HEK293 (cell line): ENCODE results near the gene PDIA5.

Experiments used
- CTCF ChIA-PET: fragments of 350-600 bp; formaldehyde crosslinking; extraction: SDS; loops from one replicate; lab custom pipeline; 2021; ENCODE audit warnings: antibody characterized with exemption; lab: Yijun Ruan, JAX
- POLR2A ChIA-PET: fragments of 300-600 bp; formaldehyde crosslinking; extraction: SDS; loops from one replicate; lab custom pipeline; 2020; ENCODE audit warnings: antibody characterized with exemption, inconsistent platforms; lab: Yijun Ruan, JAX
- H3K27ac ChIP-seq: fragments of 200-500 bp; sonication (Bioruptor generic); 2 replicates; pipeline ENCODE4 v1.5.1; 2014; ENCODE audit warnings: low read depth, low read length, control low read depth, inconsistent platforms; ENCODE audit errors: extremely low read depth
- H3K36me3 ChIP-seq, 2 experiments: fragments of 200-500 bp in 1 of 2; sonication (Bioruptor generic) in 1 of 2; 1 replicate in 1 of 2; 2 replicates in 1 of 2; pipeline ENCODE4 v1.5.1; 2014 to 2017; ENCODE audit warnings: inconsistent platforms in 2 of 2, low read length in 2 of 2; ENCODE audit not compliant: control insufficient read depth in 2 of 2, insufficient read depth in 1 of 2
- H3K4me1 ChIP-seq: fragments of 200-500 bp; sonication (Bioruptor generic); 2 replicates; pipeline ENCODE4 v1.5.1; 2014; ENCODE audit warnings: mild to moderate bottlenecking, low read length, inconsistent platforms; ENCODE audit not compliant: control insufficient read depth, insufficient read depth
- H3K4me3 ChIP-seq: 2 replicates; pipeline ENCODE4 v1.5.1; 2011; ENCODE audit warnings: low read depth, mild to moderate bottlenecking, control low read depth, low read length, moderate library complexity
- H3K9me3 ChIP-seq: fragments of 200-500 bp; sonication (Bioruptor generic); 2 replicates; pipeline ENCODE4 v1.5.1; 2014; ENCODE audit warnings: low read depth, low read length, inconsistent platforms; ENCODE audit not compliant: control insufficient read depth, insufficient read depth
- KLF7 ChIP-seq: fragments of 450-650 bp; formaldehyde crosslinking; IDR thresholded peaks from 2 replicates; pipeline ENCODE4 v1.5.1; 2016; ENCODE audit warnings: missing biosample characterization, missing genetic modification characterization, borderline replicate concordance
- MZF1 ChIP-seq: fragments of 450-650 bp; formaldehyde crosslinking; IDR thresholded peaks from 2 replicates; pipeline ENCODE4 v1.5.1; 2017; ENCODE audit warnings: missing biosample characterization, missing genetic modification characterization, borderline replicate concordance
- REPIN1 ChIP-seq: fragments of 450-650 bp; formaldehyde crosslinking; IDR thresholded peaks from 2 replicates; pipeline ENCODE4 v1.5.1; 2017; ENCODE audit warnings: missing biosample characterization, missing genetic modification characterization, low read depth
- SP7 ChIP-seq: fragments of 450-650 bp; formaldehyde crosslinking; IDR thresholded peaks from 2 replicates; pipeline ENCODE4 v1.5.1; 2016; ENCODE audit warnings: missing biosample characterization, missing genetic modification characterization
- WT1 ChIP-seq: fragments of 450-650 bp; formaldehyde crosslinking; IDR thresholded peaks from 2 replicates; pipeline ENCODE4 v1.5.1; 2016; ENCODE audit warnings: missing biosample characterization, missing genetic modification characterization
- ZBTB7A ChIP-seq: fragments of 450-650 bp; formaldehyde crosslinking; IDR thresholded peaks from 2 replicates; pipeline ENCODE4 v1.5.1; 2016; ENCODE audit warnings: low read depth, missing biosample characterization, missing genetic modification characterization
- ZBTB8A ChIP-seq: fragments of 450-650 bp; formaldehyde crosslinking; IDR thresholded peaks from 2 replicates; pipeline ENCODE4 v1.5.1; 2016; ENCODE audit warnings: missing biosample characterization, missing genetic modification characterization
- ZFP37 ChIP-seq: fragments of 450-650 bp; formaldehyde crosslinking; IDR thresholded peaks from 2 replicates; pipeline ENCODE4 v1.5.1; 2016; ENCODE audit warnings: missing biosample characterization, missing genetic modification characterization
- ZNF140 ChIP-seq: fragments of 450-650 bp; formaldehyde crosslinking; IDR thresholded peaks from 2 replicates; pipeline ENCODE4 v1.5.1; 2016; ENCODE audit warnings: missing biosample characterization, missing genetic modification characterization
- ZNF19 ChIP-seq: fragments of 450-650 bp; formaldehyde crosslinking; IDR thresholded peaks from 2 replicates; pipeline ENCODE4; 2016; ENCODE audit warnings: missing biosample characterization, missing genetic modification characterization, low read depth
- ZNF211 ChIP-seq: fragments of 450-650 bp; formaldehyde crosslinking; IDR thresholded peaks from 2 replicates; pipeline ENCODE4 v1.5.1; 2016; ENCODE audit warnings: low read depth, missing biosample characterization, missing genetic modification characterization
- ZNF530 ChIP-seq: fragments of 450-650 bp; formaldehyde crosslinking; IDR thresholded peaks from 2 replicates; pipeline ENCODE4 v1.5.1; 2016; ENCODE audit warnings: low read depth, missing biosample characterization, missing genetic modification characterization
- ZNF544 ChIP-seq: fragments of 450-650 bp; formaldehyde crosslinking; IDR thresholded peaks from 2 replicates; pipeline ENCODE4 v1.5.0; 2017; ENCODE audit warnings: missing biosample characterization, missing genetic modification characterization
- ZNF555 ChIP-seq: fragments of 450-650 bp; formaldehyde crosslinking; conservative IDR thresholded peaks from 2 replicates; pipeline ENCODE4 v1.5.1; 2017; ENCODE audit warnings: missing biosample characterization, mild to moderate bottlenecking, missing genetic modification characterization, inconsistent platforms
- ZNF558 ChIP-seq: fragments of 450-650 bp; formaldehyde crosslinking; IDR thresholded peaks from 2 replicates; pipeline ENCODE4 v1.5.1; 2016; ENCODE audit warnings: missing biosample characterization, missing genetic modification characterization
- ZNF561 ChIP-seq: fragments of 450-650 bp; IDR thresholded peaks from 2 replicates; pipeline ENCODE4 v1.5.1; 2018; ENCODE audit warnings: missing biosample characterization, missing genetic modification characterization, borderline replicate concordance
- ZNF621 ChIP-seq: fragments of 450-650 bp; formaldehyde crosslinking; IDR thresholded peaks from 2 replicates; pipeline ENCODE4 v1.5.1; 2017; ENCODE audit warnings: missing biosample characterization, missing genetic modification characterization
- ZNF843 ChIP-seq: fragments of 450-650 bp; formaldehyde crosslinking; IDR thresholded peaks from 2 replicates; pipeline ENCODE4 v1.5.1; 2016; ENCODE audit warnings: missing biosample characterization, missing genetic modification characterization
- TF ChIP-seq, protein P1 (sequence below): fragments of 450-650 bp; formaldehyde crosslinking; IDR thresholded peaks from 2 replicates; pipeline ENCODE4 v1.5.1; 2017; ENCODE audit warnings: missing biosample characterization, mild to moderate bottlenecking, missing genetic modification characterization, moderate library complexity
- TF ChIP-seq, protein P2 (sequence below): fragments of 450-650 bp; formaldehyde crosslinking; IDR thresholded peaks from 2 replicates; pipeline ENCODE4 v1.5.1; 2016; ENCODE audit warnings: missing biosample characterization, missing genetic modification characterization
- TF ChIP-seq, protein P3 (sequence below): fragments of 450-650 bp; formaldehyde crosslinking; IDR thresholded peaks from 2 replicates; pipeline ENCODE4 v1.5.1; 2017; ENCODE audit warnings: missing biosample characterization, missing genetic modification characterization
- TF ChIP-seq, protein P4 (sequence below): fragments of 450-650 bp; formaldehyde crosslinking; optimal IDR thresholded peaks from 2 replicates; pipeline ENCODE3; 2016; ENCODE audit warnings: missing biosample characterization, mild to moderate bottlenecking, missing genetic modification characterization
- TF ChIP-seq, protein P5 (sequence below): fragments of 450-650 bp; formaldehyde crosslinking; IDR thresholded peaks from 2 replicates; pipeline ENCODE4 v1.5.1; 2016; ENCODE audit warnings: missing biosample characterization, missing genetic modification characterization
- TF ChIP-seq, protein P6 (sequence below): fragments of 450-650 bp; formaldehyde crosslinking; IDR thresholded peaks from 2 replicates; pipeline ENCODE4 v1.5.1; 2016; ENCODE audit warnings: missing biosample characterization, missing genetic modification characterization

The PDIA5 gene

DNA sequence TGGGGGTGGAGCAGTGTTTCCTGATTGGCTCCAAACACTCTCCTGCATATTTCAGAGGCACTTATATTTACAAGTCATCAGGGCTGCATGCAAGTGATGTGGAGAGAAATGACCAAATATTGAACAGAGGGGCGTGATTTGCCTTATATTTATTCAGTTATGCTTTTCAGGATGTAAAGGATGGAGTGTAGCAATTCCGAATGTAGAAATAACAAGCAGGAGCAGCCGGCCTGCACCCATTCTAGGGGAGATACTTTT is 19.8 kb upstream of the PDIA5 start (continued):
- TF ChIP-seq, protein P1, sequence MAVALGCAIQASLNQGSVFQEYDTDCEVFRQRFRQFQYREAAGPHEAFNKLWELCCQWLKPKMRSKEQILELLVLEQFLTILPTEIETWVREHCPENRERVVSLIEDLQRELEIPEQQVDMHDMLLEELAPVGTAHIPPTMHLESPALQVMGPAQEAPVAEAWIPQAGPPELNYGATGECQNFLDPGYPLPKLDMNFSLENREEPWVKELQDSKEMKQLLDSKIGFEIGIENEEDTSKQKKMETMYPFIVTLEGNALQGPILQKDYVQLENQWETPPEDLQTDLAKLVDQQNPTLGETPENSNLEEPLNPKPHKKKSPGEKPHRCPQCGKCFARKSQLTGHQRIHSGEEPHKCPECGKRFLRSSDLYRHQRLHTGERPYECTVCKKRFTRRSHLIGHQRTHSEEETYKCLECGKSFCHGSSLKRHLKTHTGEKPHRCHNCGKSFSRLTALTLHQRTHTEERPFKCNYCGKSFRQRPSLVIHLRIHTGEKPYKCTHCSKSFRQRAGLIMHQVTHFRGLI (tag by site-specific recombination): no peak
- TF ChIP-seq ZNF19 (tag by site-specific recombination) (no peak), ZNF555 (no peak), ZNF843 (no peak), ZNF558 (tag by site-specific recombination) (no peak)
- TF ChIP-seq, protein P2, sequence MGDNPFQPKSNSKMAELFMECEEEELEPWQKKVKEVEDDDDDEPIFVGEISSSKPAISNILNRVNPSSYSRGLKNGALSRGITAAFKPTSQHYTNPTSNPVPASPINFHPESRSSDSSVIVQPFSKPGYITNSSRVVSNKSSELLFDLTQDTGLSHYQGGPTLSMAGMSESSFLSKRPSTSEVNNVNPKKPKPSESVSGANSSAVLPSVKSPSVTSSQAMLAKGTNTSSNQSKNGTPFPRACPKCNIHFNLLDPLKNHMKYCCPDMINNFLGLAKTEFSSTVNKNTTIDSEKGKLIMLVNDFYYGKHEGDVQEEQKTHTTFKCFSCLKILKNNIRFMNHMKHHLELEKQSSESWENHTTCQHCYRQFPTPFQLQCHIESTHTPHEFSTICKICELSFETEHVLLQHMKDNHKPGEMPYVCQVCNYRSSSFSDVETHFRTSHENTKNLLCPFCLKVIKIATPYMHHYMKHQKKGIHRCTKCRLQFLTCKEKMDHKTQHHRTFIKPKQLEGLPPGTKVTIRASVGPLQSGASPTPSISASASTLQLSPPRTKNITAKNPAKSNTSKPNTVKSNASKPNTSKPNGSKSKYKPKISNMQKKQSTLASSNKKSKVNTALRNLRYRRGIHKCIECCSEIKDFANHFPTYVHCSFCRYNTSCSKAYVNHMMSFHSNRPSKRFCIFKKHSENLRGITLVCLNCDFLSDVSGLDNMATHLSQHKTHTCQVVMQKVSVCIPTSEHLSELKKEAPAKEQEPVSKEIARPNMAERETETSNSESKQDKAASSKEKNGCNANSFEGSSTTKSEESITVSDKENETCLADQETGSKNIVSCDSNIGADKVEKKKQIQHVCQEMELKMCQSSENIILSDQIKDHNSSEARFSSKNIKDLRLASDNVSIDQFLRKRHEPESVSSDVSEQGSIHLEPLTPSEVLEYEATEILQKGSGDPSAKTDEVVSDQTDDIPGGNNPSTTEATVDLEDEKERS (tag by site-specific recombination): no peak

DNA sequence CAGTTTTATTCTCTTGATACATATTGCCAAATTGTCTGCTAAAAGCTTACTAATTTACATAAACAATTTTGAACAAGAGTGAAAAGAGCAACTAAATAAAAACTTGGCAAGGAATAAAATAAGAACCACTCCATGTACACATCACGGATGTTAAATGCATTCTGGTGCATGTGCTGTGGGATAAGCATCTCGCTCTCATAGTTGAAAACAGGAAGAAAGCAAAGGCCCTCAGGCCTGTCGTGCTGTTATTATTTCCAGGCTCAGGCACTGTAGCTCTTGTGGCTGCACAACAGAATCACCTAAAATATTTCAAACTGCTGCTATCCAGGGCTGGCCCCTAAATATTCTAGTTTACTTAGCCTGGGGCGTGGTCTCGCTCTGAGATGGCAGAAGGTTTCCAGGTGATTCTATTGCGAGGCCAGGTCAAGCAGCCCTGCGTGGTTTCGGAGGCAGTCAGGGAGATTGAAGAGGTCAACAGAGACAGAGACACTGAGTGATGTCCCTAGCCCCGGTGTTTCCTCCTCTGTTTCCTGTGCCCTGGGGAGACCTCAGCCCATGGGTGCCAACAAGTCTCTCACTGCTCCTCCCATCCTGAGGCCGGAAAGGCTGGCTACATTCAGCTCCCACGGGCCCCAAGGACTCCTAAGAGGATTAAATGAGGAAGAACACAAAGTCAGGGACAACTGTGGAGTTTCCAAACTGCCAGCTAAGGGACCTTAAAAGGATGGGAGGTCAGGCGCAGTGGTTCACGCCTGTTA is 18.2 kb upstream of the PDIA5 start:
- no peaks in the 10 kb centered on the region for H3K36me3 ChIP-seq
- ChIA-PET POLR2A (no interaction called here), CTCF (interaction anchor here (0.5 kb wide), 1 partner anchor 16 kb away, joined by 3 read pairs; no protein-coding TSS in a partner anchor)
- TF ChIP-seq ZNF843: no peak
- TF ChIP-seq ZBTB7A: no peak
- no peak for TF ChIP-seq ZNF530 (tag by site-specific recombination)
- no peak for TF ChIP-seq ZNF211 (tag by site-specific recombination)
- no peak for TF ChIP-seq ZNF544 (tag by site-specific recombination)
- no peak for TF ChIP-seq KLF7 (tag by site-specific recombination)
- TF ChIP-seq SP7: no peak
- no peak for TF ChIP-seq ZBTB8A (tag by site-specific recombination)
- no peak for TF ChIP-seq MZF1 (tag by site-specific recombination)
- TF ChIP-seq, protein P3, sequence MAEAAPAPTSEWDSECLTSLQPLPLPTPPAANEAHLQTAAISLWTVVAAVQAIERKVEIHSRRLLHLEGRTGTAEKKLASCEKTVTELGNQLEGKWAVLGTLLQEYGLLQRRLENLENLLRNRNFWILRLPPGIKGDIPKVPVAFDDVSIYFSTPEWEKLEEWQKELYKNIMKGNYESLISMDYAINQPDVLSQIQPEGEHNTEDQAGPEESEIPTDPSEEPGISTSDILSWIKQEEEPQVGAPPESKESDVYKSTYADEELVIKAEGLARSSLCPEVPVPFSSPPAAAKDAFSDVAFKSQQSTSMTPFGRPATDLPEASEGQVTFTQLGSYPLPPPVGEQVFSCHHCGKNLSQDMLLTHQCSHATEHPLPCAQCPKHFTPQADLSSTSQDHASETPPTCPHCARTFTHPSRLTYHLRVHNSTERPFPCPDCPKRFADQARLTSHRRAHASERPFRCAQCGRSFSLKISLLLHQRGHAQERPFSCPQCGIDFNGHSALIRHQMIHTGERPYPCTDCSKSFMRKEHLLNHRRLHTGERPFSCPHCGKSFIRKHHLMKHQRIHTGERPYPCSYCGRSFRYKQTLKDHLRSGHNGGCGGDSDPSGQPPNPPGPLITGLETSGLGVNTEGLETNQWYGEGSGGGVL: no peak
- TF ChIP-seq, protein P4, sequence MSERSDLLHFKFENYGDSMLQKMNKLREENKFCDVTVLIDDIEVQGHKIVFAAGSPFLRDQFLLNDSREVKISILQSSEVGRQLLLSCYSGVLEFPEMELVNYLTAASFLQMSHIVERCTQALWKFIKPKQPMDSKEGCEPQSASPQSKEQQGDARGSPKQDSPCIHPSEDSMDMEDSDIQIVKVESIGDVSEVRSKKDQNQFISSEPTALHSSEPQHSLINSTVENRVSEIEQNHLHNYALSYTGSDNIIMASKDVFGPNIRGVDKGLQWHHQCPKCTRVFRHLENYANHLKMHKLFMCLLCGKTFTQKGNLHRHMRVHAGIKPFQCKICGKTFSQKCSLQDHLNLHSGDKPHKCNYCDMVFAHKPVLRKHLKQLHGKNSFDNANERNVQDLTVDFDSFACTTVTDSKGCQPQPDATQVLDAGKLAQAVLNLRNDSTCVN (tag by site-specific recombination): no peak
- no peak for TF ChIP-seq WT1
- no peak for TF ChIP-seq ZNF621
- TF ChIP-seq REPIN1 (tag by site-specific recombination): no peak
- TF ChIP-seq, protein P5, sequence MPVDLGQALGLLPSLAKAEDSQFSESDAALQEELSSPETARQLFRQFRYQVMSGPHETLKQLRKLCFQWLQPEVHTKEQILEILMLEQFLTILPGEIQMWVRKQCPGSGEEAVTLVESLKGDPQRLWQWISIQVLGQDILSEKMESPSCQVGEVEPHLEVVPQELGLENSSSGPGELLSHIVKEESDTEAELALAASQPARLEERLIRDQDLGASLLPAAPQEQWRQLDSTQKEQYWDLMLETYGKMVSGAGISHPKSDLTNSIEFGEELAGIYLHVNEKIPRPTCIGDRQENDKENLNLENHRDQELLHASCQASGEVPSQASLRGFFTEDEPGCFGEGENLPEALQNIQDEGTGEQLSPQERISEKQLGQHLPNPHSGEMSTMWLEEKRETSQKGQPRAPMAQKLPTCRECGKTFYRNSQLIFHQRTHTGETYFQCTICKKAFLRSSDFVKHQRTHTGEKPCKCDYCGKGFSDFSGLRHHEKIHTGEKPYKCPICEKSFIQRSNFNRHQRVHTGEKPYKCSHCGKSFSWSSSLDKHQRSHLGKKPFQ (tag by site-specific recombination): no peak
- no peak for TF ChIP-seq ZFP37 (tag by site-specific recombination)
- TF ChIP-seq, protein P6, sequence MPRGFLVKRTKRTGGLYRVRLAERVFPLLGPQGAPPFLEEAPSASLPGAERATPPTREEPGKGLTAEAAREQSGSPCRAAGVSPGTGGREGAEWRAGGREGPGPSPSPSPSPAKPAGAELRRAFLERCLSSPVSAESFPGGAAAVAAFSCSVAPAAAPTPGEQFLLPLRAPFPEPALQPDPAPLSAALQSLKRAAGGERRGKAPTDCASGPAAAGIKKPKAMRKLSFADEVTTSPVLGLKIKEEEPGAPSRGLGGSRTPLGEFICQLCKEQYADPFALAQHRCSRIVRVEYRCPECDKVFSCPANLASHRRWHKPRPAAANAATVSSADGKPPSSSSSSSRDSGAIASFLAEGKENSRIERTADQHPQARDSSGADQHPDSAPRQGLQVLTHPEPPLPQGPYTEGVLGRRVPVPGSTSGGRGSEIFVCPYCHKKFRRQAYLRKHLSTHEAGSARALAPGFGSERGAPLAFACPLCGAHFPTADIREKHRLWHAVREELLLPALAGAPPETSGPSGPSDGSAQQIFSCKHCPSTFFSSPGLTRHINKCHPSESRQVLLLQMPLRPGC (tag by site-specific recombination): no peak
- TF ChIP-seq ZNF140: no peak
- no peak for TF ChIP-seq ZNF561 (tag by site-specific recombination)
- no peaks in the 10 kb centered on the region for H3K4me1 ChIP-seq
- no peak overlapping the region for H3K27ac ChIP-seq
- H3K9me3 ChIP-seq: no peaks in the 10 kb centered on the region
- no peak overlapping the region for H3K4me3 ChIP-seq
